K562 (cell line): Measurements from ENCODE around the gene FRA10AC1. TPM values are rescaled to one million over a fixed set of nuclear protein-coding genes. Genes with fewer than 3 reads are reported as not detected.
A peak's percentile ranks its signal among the peaks of the same experiment; 100 is the strongest.

Experiments
- ARHGAP35 ChIP-seq: fragments of 450-650 bp; IDR thresholded peaks from 2 replicates; pipeline ENCODE4 v1.6.1; 2018; ENCODE audit not compliant: partially characterized antibody
- BCOR ChIP-seq: fragments of 450-650 bp; IDR thresholded peaks from 2 replicates; pipeline ENCODE4 v1.6.1; 2016
- BRCA1 ChIP-seq, 2 experiments: fragments of 450-650 bp in 1 of 2; sonication (generic) in 1 of 2; formaldehyde crosslinking in 1 of 2; IDR thresholded peaks; 2 replicates each; pipeline versions ENCODE4 v1.5.0 to v1.6.1; 2017 to 2020; ENCODE audit warnings: mild to moderate bottlenecking in 1 of 2, missing genetic modification reagents in 1 of 2
- C11orf30 ChIP-seq: fragments of 450-650 bp; IDR thresholded peaks from 2 replicates; pipeline ENCODE4 v1.6.1; 2016; ENCODE audit warnings: low read depth, mild to moderate bottlenecking
- CBX1 ChIP-seq: sonication (generic); IDR thresholded peaks from 2 replicates; pipeline ENCODE4 v1.6.1; 2016; ENCODE audit warnings: antibody characterized with exemption, low read depth, mild to moderate bottlenecking
- ID3 ChIP-seq, 2 experiments: fragments of 250-450 bp in 1 of 2; fragments of 450-650 bp in 1 of 2; sonication (Bioruptor Pico) in 1 of 2; IDR thresholded peaks; 2 replicates each; pipeline versions ENCODE4 v1.6.1 to v1.8.0; 2016 to 2021; ENCODE audit warnings: mild to moderate bottlenecking in 2 of 2, moderate library complexity in 2 of 2, missing compliant biosample characterization in 1 of 2, missing genetic modification characterization in 1 of 2
- NEUROD1 ChIP-seq: fragments of 150-350 bp; IDR thresholded peaks from 2 replicates; pipeline ENCODE4 v1.6.1; 2014; ENCODE audit warnings: borderline replicate concordance, low read length, low read depth; ENCODE audit not compliant: partially characterized antibody
- NR1H2 ChIP-seq: sonication (generic); formaldehyde crosslinking; IDR thresholded peaks from 2 replicates; pipeline ENCODE4 v1.4.0; 2020; ENCODE audit warnings: mild to moderate bottlenecking, missing genetic modification reagents
- PBX2 ChIP-seq, 2 experiments: IDR thresholded peaks in 1 of 2; conservative IDR thresholded peaks in 1 of 2; 2 replicates each; pipeline ENCODE4 v1.6.1; 2016; ENCODE audit warnings: low read depth in 2 of 2, mild to moderate bottlenecking in 1 of 2, missing compliant biosample characterization in 1 of 2, missing genetic modification characterization in 1 of 2, moderate library complexity in 1 of 2
- PHF20 ChIP-seq: fragments of 450-650 bp; IDR thresholded peaks from 2 replicates; pipeline ENCODE4 v1.6.1; 2018; ENCODE audit not compliant: partially characterized antibody
- RAD51 ChIP-seq: fragments of 450-650 bp; IDR thresholded peaks from 2 replicates; pipeline ENCODE4 v1.7.1; 2016; ENCODE audit warnings: low read depth, mild to moderate bottlenecking, borderline replicate concordance
- SIN3B ChIP-seq: fragments of 450-650 bp; IDR thresholded peaks from 2 replicates; pipeline ENCODE4 v1.6.1; 2017; ENCODE audit warnings: low read depth, mild to moderate bottlenecking, moderate library complexity
- TCF7 ChIP-seq: sonication (generic); IDR thresholded peaks from 2 replicates; pipeline ENCODE4 v1.6.1; 2016; ENCODE audit warnings: antibody characterized with exemption, borderline replicate concordance
- ZBTB33 ChIP-seq: sonication (generic); formaldehyde crosslinking; IDR thresholded peaks from 2 replicates; pipeline ENCODE4 v1.8.1; 2023; ENCODE audit warnings: mild to moderate bottlenecking, missing genetic modification reagents
- ZNF174 ChIP-seq: fragments of 250-450 bp; sonication (Bioruptor Pico); IDR thresholded peaks from 2 replicates; pipeline ENCODE4 v1.4.0; 2020; ENCODE audit warnings: mild to moderate bottlenecking
- ZNF592 ChIP-seq: fragments of 450-650 bp; IDR thresholded peaks from 2 replicates; pipeline ENCODE4 v1.6.1; 2017; ENCODE audit warnings: antibody characterized with exemption, mild to moderate bottlenecking
- polyA plus RNA-seq, 8 experiments: library from polyadenylated mRNA; depleted of rRNA in 4 of 8; stranded (reverse) in 5 of 8; unstranded in 3 of 8; fragments of >200 nt; fragmentation: Nextera tagmentation in 2 of 8; fragmentation: Illumina TruSeq in 1 of 8; extraction: Ambion mirVana in 2 of 8; extraction: Trizol in 1 of 8; gene quantifications; 2 replicates each; pipeline versions ENCODE4 v1.2.1 to v1.2.3, GENCODE V29; 2011 to 2014; ENCODE audit warnings: inconsistent platforms in 1 of 8, missing spikeins in 1 of 8
- total RNA-seq, 7 experiments: library from RNA; depleted of rRNA in 6 of 7; stranded (reverse); fragments of >200 nt in 6 of 7; fragmentation: Illumina TruSeq in 2 of 7; extraction: Trizol in 2 of 7; gene quantifications; 2 replicates each; pipeline versions ENCODE4 v1.2.1 to v1.2.3, GENCODE V29; 2011 to 2021; ENCODE audit warnings: low replicate concordance in 1 of 7

FRA10AC1 gene
- total and polyA plus RNA-seq, 9 of the 15 experiments (the other 6 are each of a cell fraction or from before 2014, with no cell fraction given): 4.4 to 11.8 (median 8.0) TPM

- TF ChIP-seq RAD51: peak; percentile 22; the same call in 1 of the 2 replicates
- TF ChIP-seq ARHGAP35: no peak
- TF ChIP-seq NEUROD1: peak; percentile 91
- TF ChIP-seq ID3 (CRISPR knock-in tag; IDR thresholded peaks at IDR 0.05): no peak
- 0 out of 2 replicates have a peak, but pooled peaks have one; percentile 32 for TF ChIP-seq ID3 (tag; IDR thresholded peaks at IDR 0.05)
- TF ChIP-seq ZNF592: no peak
- TF ChIP-seq BRCA1 (IDR thresholded peaks at IDR 0.05): no peak
- TF ChIP-seq BRCA1 (CRISPR knock-in tag; IDR thresholded peaks at IDR 0.05): no peak
- TF ChIP-seq ZNF174: no peak
- TF ChIP-seq CBX1: peak; percentile 86; the same call in 1 of the 2 replicates
- peak; percentile 81 for TF ChIP-seq C11orf30
- TF ChIP-seq PHF20: peak; percentile 94
- TF ChIP-seq SIN3B: peak; percentile 71; the same call in 1 of the 2 replicates
- TF ChIP-seq ZBTB33 (CRISPR knock-in tag): peak; percentile 61; the same call in 1 of the 2 replicates
- peak; percentile 14; the same call in 1 of the 2 replicates for TF ChIP-seq BCOR
- no peak for TF ChIP-seq NR1H2
- peak; percentile 49; the same call in 1 of the 2 replicates for TF ChIP-seq TCF7
- no peak for TF ChIP-seq PBX2 (CRISPR knock-in tag; IDR thresholded peaks at IDR 0.05; ENCODE audit: low read depth)
- TF ChIP-seq PBX2 (tag; conservative IDR thresholded peaks at IDR 0.05; ENCODE audit: low read depth): 0 out of 2 replicates have a peak, but pooled peaks have one; percentile 4
Observed at GRCh38 chr10:93702210-93703001, at the start of gene FRA10AC1 (continued).
